ENCODE results near the gene OVCH1. TPM values are rescaled to one million over a fixed set of nuclear protein-coding genes. Genes with fewer than 3 reads are reported as not detected.

OVCH1 gene
- total RNA-seq, 2 donors from 2014 or later = 0.78 to 3.0 TPM

- Histone ChIP-seq H3K36me3 (no peaks in the 10 kb centered on the region), H3K4me1 (ENCODE audit: control insufficient read depth in 1 of 2, low read depth in 2 of 2) (no peaks in the 10 kb centered on the region), H3K9me3 (no peaks in the 10 kb centered on the region), H3K4me3 (no peak overlapping the region), H3K27me3 (replicated peaks; ENCODE audit: insufficient read depth) (no peaks in the 10 kb centered on the region), H3K27ac (no peak overlapping the region)
- no peak for TF ChIP-seq CTCF (IDR thresholded peaks at IDR 0.05)
- DNase-seq (ENCODE audit: low spot score) (no peak), ATAC-seq (ENCODE audit: insufficient number of reproducible peaks, low FRiP score, low read depth) (no peak)
Measured at GRCh38 chr12:29426498-29426897, 71.0 kb downstream of the OVCH1 start.

DNA sequence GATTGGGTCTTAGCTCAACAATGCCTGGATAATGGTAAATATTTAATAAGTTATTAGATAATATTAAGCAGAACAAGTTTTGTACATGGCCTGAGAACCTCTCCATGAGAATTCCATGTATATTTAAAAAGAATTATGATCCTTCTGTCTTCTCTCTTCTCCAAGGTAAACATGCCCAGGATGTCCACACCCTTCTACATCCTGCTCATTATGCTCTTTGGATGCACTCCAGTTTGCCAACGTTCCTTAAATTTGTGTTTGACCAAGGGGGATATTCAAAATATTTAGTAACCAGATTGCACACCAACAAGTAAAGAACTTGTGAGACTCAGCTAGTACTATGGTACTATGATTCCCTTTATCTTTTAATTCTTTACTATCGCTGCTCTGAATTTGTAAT lies 71.8 kb downstream of the OVCH1 start:
- Histone ChIP-seq H3K4me1 (ENCODE audit: control insufficient read depth in 1 of 2, low read depth in 2 of 2) (no peaks in the 10 kb centered on the region), H3K36me3 (no peaks in the 10 kb centered on the region), H3K9me3 (no peaks in the 10 kb centered on the region), H3K4me3 (no peak overlapping the region), H3K27ac (no peak overlapping the region), H3K27me3 (replicated peaks; ENCODE audit: insufficient read depth) (no peaks in the 10 kb centered on the region)
- ATAC-seq (ENCODE audit: insufficient number of reproducible peaks, low FRiP score, low read depth) (no peak), DNase-seq (ENCODE audit: low spot score) (no peak)
- TF ChIP-seq CTCF (IDR thresholded peaks at IDR 0.05) = no peak

DNA sequence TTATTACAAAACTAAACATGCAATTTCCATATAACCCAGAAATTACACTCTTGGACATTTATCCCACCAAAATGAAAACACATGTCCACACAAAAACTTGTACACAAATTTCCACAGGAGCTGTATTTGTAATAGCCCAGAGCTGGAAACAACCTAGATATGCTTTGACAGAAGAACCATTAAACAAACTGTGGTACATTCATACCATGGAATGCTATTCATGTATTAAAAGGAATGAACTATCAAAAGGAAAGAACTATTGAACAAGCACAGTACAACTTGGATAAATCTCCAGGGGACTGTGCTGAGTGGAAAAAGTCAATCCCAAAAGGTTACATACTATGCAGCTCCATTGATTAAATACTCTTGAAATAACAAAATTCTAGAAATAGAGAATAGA lies 80.7 kb downstream of the OVCH1 start:
- ATAC-seq (ENCODE audit: insufficient number of reproducible peaks, low FRiP score, low read depth) (no peak), DNase-seq (ENCODE audit: low spot score) (no peak)
- Histone ChIP-seq H3K27ac (no peak overlapping the region), H3K4me3 (no peak overlapping the region), H3K36me3 (no peaks in the 10 kb centered on the region), H3K4me1 (ENCODE audit: control insufficient read depth in 1 of 2, low read depth in 2 of 2) (no peaks in the 10 kb centered on the region), H3K27me3 (replicated peaks; ENCODE audit: insufficient read depth) (no peaks in the 10 kb centered on the region), H3K9me3 (no peaks in the 10 kb centered on the region)
- no peak for TF ChIP-seq CTCF (IDR thresholded peaks at IDR 0.05)

DNA sequence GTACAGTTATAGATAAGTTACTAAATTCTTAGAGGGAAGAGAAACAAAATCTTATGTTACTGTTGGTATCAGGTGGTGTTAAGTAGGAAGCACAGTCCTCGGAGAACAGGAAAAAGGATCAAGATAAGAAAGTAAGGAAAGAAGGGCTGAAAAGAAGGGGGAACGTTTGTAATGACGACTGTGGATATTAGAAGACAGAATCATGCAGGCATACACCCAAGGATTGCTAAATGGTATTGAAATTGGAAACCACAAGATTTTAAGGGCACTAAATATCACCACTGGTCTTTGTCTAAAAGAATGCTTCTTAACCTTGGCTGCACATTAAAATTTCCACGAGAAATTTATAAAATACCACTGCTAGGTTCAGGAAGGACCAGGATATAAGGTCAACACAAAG lies 82.4 kb downstream of the OVCH1 start:
- no peaks in the 10 kb centered on the region for H3K9me3 ChIP-seq
- no peak for TF ChIP-seq CTCF (IDR thresholded peaks at IDR 0.05)
- no peak overlapping the region for H3K4me3 ChIP-seq
- H3K36me3 ChIP-seq = no peaks in the 10 kb centered on the region
- H3K27ac ChIP-seq = no peak overlapping the region
- no peaks in the 10 kb centered on the region for H3K4me1 ChIP-seq (ENCODE audit: control insufficient read depth in 1 of 2, low read depth in 2 of 2)
- DNase-seq (ENCODE audit: low spot score) (no peak), ATAC-seq (ENCODE audit: insufficient number of reproducible peaks, low FRiP score, low read depth) (no peak)
- no peaks in the 10 kb centered on the region for H3K27me3 ChIP-seq (replicated peaks; ENCODE audit: insufficient read depth)

DNA sequence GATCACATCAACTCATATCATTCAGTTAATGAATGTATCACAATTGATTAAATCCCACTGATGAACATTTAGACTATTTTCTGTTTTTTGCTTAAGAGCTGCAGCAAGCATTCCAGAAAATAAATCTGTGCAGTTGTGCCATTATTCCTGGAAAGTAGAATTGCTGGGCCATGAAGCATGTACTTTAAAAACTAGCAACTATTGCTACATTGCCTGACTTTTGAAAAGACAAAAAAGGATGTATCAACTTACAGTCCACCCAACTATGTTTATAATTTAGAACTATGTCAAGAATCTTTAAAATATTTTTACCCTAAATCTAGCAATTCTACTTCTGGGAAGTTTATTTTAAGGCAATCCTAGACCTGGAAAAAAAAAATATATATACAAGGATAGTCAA lies 83.1 kb downstream of the OVCH1 start:
- no peak for DNase-seq (ENCODE audit: low spot score)
- TF ChIP-seq CTCF (IDR thresholded peaks at IDR 0.05) = no peak
- no peak for ATAC-seq (ENCODE audit: insufficient number of reproducible peaks, low FRiP score, low read depth)
- Histone ChIP-seq H3K27me3 (replicated peaks; ENCODE audit: insufficient read depth) (no peaks in the 10 kb centered on the region), H3K27ac (no peak overlapping the region), H3K9me3 (no peaks in the 10 kb centered on the region), H3K4me1 (ENCODE audit: control insufficient read depth in 1 of 2, low read depth in 2 of 2) (no peaks in the 10 kb centered on the region), H3K36me3 (no peaks in the 10 kb centered on the region), H3K4me3 (no peak overlapping the region)

Measured in thoracic aorta (tissue), 2 donors.